NT2/D1 (cell line): ENCODE measurements around the gene SIK3.

Experiments
- YY1 ChIP-seq: IDR thresholded peaks from 2 replicates; pipeline ENCODE4 v1.6.1; 2011; ENCODE audit not compliant: insufficient read length, insufficient read depth
- ZNF274 ChIP-seq: IDR thresholded peaks from 2 replicates; pipeline ENCODE4 v1.6.1; 2011; ENCODE audit warnings: mild to moderate bottlenecking, low read depth, low read length

DNA sequence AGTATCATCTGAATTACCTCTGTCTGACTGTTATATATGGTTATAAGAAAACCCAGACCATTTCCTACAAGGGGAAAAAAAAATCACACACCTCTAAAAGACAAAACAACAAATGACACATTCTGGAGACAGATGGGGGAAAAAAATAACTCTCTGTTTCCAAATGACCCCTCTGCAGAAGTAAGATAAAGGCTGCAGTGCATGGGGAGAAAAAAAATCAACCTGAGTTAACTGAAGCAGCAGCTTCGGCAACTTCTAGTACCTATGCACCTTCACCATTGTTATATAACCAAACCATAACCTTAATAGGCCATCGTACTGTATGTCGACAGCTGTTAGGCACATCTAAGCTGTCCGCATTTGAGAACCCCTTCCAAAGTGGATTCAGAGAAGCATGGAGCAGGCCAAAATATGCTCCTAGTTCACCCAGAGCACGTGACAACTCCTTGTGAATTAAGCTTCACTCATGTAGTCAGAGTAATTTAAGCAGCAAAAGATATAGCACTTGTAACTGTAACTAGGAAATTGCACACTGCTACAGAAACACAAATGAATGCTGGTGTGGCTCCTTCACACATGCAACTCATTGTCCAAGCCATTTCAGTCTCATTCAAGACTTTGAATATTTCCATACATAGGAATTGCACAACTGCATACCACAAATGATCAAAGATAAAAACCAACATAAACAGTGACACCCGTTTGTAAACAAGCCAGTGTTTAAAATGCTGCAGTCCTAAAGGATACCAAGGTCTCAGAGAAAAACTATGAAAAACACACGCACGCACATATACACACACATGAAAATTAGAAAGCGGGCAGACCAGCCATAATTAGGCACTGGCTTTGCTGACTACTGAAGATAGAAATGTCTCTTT, 2.7 kb downstream of the SIK3 start:
- TF ChIP-seq ZNF274 (no peak), YY1 (no peak)
